Measurements from ENCODE around the gene OR7E24. TPM values are rescaled to one million over a fixed set of nuclear protein-coding genes. Genes with fewer than 3 reads are reported as not detected.
"Not testable (repeated sequence)": the region's sequence is repeated elsewhere in the genome, so short reads cannot be mapped to it uniquely, and the experiment has no call there.

Gene OR7E24
- total and polyA plus RNA-seq, 2 donors (not counting 3 experiments of a cell fraction or from before 2014, with no cell fraction given) = not detected

- no peak overlapping the region for H3K27ac ChIP-seq (ENCODE audit: insufficient read depth, low read depth, low read length)
- no TSS peak for BruUV-seq (replicated peaks)
- H3K4me3 ChIP-seq (replicated peaks in 1 of 3; ENCODE audit: insufficient read depth in 1 of 3, low read depth in 1 of 3, low read length in 3 of 3) = no peak overlapping the region
- no peak overlapping the region for H3K9ac ChIP-seq (replicated peaks; ENCODE audit: extremely low read depth, insufficient read depth, low read length)
- POLR2A ChIA-PET = no interaction called here
- FAIRE-seq = no peak
- no peaks in the 10 kb centered on the region for H3K27me3 ChIP-seq (ENCODE audit: control insufficient read depth in 2 of 2, insufficient read depth in 2 of 2, low read length in 2 of 2)
- dilution Hi-C loops (cut with MboI; ENCODE audit: extremely low pct_ligation_motif_present, low sequenced_read_pairs) = no loop called here
- DNase-seq (ENCODE audit: low read depth, low spot score) = no peak
- no peaks in the 10 kb centered on the region for H3K4me1 ChIP-seq (ENCODE audit: control insufficient read depth, extremely low read depth, insufficient read depth, low read length)
- H3K9me1 ChIP-seq (replicated peaks; ENCODE audit: control insufficient read depth, extremely low read depth, insufficient read depth, low read length) = no peaks in the 10 kb centered on the region
- no peaks in the 10 kb centered on the region for H3K79me2 ChIP-seq (ENCODE audit: control insufficient read depth, insufficient read depth, low read length)
- H3K9me3 ChIP-seq (replicated peaks; ENCODE audit: control insufficient read depth, insufficient read depth, low read length) = peaks cover 2% of the 10 kb centered on the region
- no peaks in the 10 kb centered on the region for H4K20me1 ChIP-seq (replicated peaks; ENCODE audit: control insufficient read depth, extremely low read depth, insufficient read depth, low read length)
- TF ChIP-seq MYC (IDR thresholded peaks at IDR 0.05; ENCODE audit: low read depth, low read length) = no peak
- H3K4me2 ChIP-seq (ENCODE audit: insufficient read depth, low read length) = no peak overlapping the region
- H3K36me3 ChIP-seq (ENCODE audit: control insufficient read depth in 2 of 2, extremely low read depth in 1 of 2, insufficient read depth in 2 of 2, low read length in 2 of 2) = no peaks in the 10 kb centered on the region
- intact Hi-C loops (cut with micrococcal nuclease) = no loop called here
- no peak overlapping the region for H2AFZ ChIP-seq (ENCODE audit: low read depth, low read length)
- CTCF ChIA-PET = no interaction called here
Observed at GRCh38 chr19:9251236-9251635, 506 bp downstream of the OR7E24 start.

GRCh38 chr19:9283485-9283884 is 32.8 kb downstream of the OR7E24 start:
- dilution Hi-C loops (cut with MboI; ENCODE audit: extremely low pct_ligation_motif_present, low sequenced_read_pairs); H3K36me3 ChIP-seq (ENCODE audit: control insufficient read depth in 2 of 2, extremely low read depth in 1 of 2, insufficient read depth in 2 of 2, low read length in 2 of 2); POLR2A ChIA-PET; FAIRE-seq; H4K20me1 ChIP-seq (replicated peaks; ENCODE audit: control insufficient read depth, extremely low read depth, insufficient read depth, low read length); H3K4me3 ChIP-seq (replicated peaks in 1 of 3; ENCODE audit: insufficient read depth in 1 of 3, low read depth in 1 of 3, low read length in 3 of 3); H3K27me3 ChIP-seq (ENCODE audit: control insufficient read depth in 2 of 2, insufficient read depth in 2 of 2, low read length in 2 of 2); H3K9me3 ChIP-seq (replicated peaks; ENCODE audit: control insufficient read depth, insufficient read depth, low read length); H3K79me2 ChIP-seq (ENCODE audit: control insufficient read depth, insufficient read depth, low read length); H3K4me1 ChIP-seq (ENCODE audit: control insufficient read depth, extremely low read depth, insufficient read depth, low read length); H3K9ac ChIP-seq (replicated peaks; ENCODE audit: extremely low read depth, insufficient read depth, low read length); H3K9me1 ChIP-seq (replicated peaks; ENCODE audit: control insufficient read depth, extremely low read depth, insufficient read depth, low read length); BruUV-seq (replicated peaks); DNase-seq (ENCODE audit: low read depth, low spot score); H2AFZ ChIP-seq (ENCODE audit: low read depth, low read length); H3K4me2 ChIP-seq (ENCODE audit: insufficient read depth, low read length); intact Hi-C loops (cut with micrococcal nuclease); CTCF ChIA-PET; H3K27ac ChIP-seq (ENCODE audit: insufficient read depth, low read depth, low read length): not testable (repeated sequence)
